GM21367 (cell line): ENCODE measurements around the gene MRPL51.
"Not testable (repeated sequence)": the region's sequence is repeated elsewhere in the genome, so short reads cannot be mapped to it uniquely, and the experiment has no call there.

Experiments used
- ATAC-seq: cut with Tn5 transposase; IDR thresholded peaks from one replicate; pipeline ENCODE4 v1.9.1; 2021; ENCODE audit not compliant: unreplicated experiment

Gene MRPL51

DNA sequence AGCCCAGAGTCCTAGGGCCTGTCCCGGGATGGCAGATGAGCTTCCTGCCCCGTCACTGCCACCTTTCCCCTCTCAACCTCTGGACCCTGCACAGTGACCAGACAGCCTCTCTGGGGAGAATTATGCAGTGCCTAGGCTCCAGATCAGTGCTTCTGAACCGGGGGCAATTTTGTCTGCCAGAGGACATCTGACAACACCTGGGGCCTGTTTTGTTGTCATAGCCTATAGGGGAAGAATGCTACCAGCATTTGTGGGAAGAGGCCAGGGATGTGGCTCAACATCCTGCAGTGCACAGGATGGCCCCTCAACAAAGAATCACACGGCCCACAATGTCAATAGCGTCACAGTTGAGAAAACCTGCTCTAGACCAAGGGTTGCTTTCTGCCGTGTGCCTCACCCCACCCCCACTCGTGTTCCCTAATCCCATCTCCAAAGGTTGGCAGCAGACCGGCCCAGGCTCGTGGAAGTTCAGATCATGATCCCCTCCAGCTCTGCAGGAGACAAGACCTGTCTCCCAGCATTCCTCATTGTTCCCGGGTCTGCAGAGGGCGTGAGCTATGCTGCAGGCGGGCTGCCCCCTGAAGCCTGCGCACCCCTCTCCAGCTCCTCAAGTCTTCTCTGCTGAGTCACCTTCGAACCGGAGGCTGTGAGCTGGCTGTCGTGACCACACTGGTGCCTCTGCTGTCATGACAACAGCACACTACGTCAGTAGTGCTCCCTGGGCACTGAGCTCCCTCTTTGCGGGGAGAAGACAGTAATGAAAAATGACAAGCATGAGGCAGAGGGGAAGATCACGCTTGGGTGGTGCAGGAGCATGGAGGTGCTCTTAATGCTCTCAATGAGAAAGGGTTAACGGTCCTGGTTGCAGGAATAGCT, 39.2 kb upstream of the MRPL51 start:
- ATAC-seq, result no peak

DNA sequence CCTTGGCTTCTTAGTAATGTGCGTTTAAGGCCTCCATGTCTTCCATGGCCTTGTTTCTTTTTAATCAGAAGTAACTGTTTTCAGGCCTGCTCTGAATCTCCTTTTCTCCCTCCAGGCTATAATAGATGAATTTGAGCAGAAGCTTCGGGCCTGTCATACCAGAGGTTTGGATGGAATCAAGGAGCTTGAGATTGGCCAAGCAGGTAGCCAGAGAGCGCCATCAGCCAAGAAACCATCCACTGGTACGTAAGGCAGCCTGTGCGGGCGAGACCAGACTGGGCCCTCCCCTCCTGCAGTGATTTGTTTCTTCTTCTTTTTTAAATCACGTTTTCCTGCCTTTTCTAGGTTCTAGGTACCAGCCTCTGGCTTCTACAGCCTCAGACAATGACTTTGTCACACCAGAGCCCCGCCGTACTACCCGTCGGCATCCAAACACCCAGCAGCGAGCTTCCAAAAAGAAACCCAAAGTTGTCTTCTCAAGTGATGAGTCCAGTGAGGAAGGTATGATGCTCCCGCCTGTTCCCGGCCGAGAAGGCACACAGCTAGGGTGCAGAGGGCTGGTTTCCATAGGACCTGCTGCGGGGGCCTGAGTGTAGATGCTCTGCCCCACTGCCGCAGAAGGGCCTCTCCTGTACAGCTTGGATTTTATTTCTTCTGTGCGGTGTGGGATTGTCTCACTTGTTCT, 37.7 kb upstream of the MRPL51 start:
- ATAC-seq, result no peak

DNA sequence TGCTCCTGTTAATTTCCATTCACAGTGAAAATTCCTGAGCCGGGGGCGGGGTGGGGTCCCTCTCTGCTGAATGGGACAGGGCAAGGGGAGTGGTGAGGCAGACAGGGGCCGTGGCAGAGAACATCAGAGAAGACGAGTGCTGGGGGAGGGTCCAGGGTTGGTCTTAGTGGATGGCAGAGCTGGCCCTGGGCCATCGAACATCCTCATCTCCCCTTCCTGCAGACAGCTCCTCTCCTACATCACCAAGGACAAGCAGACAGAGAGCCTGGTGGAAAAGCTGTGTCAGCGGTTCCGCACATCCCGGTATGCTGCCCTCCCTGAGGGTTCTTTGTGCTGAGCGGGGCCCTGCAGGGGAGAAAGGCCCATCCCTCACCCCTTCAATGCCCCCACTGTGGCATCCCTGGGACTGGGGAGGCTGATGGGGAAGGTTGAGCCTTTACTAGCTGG, 36.3 kb upstream of the MRPL51 start:
- ATAC-seq, result no peak

DNA sequence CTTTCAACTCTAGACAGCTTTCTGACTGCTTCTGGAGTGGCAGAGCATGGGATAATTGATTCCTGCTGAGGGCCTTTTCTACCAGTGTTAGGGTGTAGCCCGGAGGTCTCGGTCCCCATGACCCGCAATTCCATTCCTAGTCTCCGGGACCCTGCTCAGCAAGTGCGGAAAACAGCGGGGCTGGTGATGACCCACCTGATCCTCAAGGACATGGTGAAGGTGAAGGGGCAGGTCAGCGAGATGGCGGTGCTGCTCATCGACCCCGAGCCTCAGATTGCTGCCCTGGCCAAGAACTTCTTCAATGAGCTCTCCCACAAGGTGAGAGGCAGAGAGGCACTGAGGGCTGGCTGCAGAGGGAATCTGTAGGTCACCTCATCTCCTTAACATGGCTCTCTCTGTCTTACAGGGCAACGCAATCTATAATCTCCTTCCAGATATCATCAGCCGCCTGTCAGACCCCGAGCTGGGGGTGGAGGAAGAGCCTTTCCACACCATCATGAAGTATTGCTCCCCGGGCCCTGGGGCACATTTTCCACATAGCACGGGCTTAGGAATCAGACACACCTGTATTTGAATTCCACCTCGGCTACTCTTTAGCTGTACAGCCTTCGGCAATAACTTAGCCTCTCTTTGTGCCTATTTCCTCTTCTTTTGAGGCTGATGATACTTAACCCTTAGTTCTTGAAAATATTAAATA, 35.6 kb upstream of the MRPL51 start:
- no peak for ATAC-seq

DNA sequence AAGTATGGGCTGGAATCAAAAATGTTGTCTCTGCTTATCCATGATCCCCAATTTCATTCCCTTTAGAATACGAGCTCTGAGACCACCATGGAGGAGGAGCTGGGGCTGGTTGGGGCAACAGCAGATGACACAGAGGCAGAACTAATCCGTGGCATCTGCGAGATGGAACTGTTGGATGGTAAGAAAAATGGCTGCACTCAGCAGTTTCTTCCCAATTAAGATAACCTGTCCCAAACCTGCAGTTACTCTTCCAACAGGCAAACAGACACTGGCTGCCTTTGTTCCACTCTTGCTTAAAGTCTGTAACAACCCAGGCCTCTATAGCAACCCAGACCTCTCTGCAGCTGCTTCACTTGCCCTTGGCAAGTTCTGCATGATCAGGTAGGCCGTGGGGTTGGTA, 34.6 kb upstream of the MRPL51 start:
- ATAC-seq, result no peak

DNA sequence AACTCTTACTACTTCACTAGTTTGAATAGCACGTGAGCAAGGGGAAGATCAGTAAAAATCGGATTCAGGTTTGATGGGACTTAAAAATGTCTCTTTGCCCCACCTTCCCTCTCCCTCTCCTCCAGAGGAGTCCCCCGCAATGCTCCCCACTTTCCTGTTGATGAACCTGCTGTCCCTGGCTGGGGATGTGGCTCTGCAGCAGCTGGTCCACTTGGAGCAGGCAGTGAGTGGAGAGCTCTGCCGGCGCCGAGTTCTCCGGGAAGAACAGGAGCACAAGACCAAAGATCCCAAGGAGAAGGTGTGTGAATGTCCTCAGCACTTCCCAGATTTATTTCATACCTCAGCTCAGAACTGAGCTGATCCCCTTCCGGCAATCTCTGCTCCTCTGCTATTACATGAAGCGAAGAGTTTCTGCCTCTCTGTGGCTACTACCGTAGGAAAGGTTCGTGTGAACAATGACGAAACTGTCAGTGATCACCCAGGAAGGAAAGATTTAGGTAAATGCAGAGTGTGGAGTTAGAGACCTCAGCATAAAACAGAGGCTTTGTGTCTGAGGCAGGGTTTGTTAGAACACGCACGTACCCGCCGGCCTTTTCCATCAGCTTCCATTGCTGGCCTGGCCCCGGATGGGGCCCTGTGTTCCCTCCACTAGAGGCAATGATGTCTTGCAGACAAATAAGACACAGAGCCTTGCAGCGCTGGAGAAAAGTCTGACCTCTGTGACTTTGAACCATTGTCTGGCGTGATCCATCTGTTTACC, 33.9 kb upstream of the MRPL51 start:
- no peak for ATAC-seq

DNA sequence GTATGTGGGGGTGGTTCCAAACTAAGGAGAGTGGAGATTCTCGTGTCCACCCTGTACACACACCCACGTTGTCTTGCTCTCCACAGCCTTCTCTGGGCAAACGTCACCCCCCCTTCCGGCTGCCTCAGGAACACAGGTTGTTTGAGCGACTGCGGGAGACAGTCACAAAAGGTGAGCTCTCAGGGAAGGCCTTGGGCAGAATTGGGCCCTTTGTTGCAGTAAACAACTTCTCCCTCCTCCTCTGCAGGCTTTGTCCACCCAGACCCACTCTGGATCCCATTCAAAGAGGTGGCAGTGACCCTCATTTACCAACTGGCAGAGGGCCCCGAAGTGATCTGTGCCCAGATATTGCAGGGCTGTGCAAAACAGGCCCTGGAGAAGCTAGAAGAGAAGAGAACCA, 33.1 kb upstream of the MRPL51 start:
- no peak for ATAC-seq

DNA sequence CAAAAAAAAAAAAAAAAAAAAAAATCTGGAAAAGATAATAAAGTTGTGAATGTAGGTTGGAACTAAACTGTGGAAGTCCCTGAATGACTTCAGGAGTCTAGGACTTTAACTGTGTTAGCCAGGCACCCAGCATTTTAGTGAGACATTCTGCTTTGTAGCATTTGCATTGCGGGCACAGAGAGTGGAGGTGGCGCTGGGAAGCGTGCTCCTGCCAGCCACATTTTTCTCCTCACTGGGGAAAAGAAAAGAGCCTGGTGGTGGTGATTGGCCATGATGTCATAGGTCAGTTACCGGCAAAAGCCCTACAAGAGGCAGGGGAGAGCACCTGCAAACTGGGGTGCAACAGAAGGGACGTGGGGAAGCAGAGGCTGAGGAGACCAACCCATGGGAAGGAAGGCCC, 31.6 kb upstream of the MRPL51 start:
- no peak for ATAC-seq

DNA sequence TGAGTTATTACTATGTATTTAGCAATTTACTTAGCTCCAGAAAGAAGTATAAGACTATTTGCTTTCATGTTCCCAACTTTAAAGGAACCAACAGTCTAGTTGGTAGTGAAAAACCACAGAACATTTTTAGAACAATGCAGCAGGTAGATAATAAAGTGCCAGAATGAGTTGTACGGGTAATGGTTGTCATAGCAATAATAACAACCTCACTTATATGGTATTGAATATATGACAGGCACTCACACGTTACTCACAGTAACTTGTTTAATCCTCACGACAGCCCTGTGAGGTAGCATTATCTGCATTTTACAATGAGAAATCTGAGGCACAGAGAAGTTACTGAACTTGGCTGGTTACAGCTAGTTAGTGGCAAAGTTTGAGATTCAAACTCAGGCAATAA, 30.6 kb upstream of the MRPL51 start:
- no peak for ATAC-seq

DNA sequence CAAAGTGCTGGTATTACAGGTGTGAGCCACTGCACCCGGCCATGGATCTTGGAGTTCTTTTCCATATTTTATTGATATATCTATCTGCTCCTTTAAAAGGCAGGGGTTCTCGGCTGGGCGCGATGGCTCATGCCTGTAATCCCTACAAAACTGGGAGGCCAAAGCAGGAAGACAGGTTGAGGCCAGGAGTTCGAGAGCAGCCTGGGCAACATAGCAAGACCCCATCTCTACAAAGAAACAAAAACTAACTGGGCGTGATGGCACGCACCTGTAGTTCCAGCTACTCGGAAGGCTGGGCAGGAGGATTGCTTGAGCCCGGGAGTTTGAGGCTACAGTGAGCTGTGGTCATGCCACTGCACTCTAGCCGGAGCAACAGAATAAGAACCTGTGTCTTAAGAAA, 29.1 kb upstream of the MRPL51 start:
- ATAC-seq, result no peak

DNA sequence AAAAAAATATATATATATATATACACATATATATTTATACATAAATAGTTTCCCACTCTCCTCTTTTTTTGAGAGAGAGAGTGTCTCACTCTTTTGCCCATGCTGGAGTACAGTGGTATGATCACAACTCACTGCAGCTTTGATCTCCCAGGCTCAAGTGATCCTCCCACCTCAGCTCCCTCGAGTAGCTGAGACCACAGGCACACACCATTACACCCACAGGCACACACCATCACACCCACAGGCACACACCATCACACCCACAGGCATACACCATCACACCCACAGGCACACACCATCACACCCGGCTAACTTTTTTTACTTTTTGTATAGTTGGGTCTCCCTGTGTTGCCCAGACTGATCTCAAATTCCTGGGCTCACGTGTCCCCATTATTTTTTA, 27.1 kb upstream of the MRPL51 start:
- ATAC-seq, result no peak

DNA sequence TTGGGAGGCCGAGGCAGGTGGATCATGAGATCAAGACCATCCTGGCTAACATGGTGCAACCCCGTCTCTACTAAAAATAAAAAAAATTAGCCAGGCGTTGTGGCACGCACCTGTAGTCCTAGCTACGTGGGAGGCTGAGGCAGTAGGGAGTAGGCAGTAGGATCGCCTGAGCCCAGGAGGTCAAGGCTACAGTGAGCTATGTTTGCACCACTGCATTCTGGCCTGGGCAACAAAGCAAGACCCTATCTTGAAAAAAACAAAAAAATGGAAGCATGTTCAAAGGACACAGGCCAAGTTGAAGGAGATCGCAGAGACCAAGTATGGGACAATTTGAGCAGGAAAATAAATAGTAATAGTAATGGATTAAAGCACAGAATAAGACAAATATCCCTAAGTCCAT, 15.0 kb upstream of the MRPL51 start:
- no peak for ATAC-seq

DNA sequence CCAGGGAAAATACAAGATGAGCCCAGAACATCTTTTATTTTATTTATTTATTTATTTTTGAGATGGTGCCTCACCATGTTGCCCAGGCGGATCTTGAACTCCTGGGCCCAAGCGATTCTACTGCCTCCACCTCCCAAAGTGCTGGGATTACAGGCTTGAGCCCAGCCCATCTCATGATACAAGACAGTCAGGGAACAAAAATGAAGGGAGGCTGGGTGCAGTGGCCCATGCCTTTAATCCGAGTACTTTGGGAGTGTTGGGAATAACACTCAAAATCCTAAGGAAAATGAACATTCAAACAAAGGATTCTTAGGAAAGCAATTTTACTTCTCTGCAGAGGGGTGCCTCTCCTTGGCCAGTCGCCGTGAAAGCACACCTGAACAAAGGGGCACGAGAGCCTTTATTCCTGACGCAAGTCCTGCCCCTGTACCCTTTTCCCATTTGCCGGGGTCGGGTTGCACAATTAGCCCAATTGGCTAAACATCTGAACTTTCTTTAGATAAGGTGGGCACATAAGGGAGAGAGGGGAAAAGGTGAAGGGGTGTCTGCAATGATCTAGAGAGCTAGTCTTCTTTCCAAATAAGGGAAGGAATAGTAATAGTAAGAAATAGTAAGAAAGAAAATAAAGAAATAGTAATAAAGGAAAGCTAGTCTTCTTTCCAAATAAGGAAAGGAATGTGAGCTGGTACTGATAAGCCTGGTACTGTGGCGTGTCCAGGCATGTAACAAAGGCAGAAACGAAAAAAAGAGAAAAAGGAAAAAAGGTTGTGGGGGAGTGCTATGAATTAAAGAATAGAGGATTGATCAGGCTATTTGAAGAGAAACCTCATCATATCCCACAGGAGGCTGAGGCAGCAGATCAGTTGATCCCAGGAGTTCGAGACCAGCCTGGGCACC, 14.3 kb upstream of the MRPL51 start:
- no peak for ATAC-seq

DNA sequence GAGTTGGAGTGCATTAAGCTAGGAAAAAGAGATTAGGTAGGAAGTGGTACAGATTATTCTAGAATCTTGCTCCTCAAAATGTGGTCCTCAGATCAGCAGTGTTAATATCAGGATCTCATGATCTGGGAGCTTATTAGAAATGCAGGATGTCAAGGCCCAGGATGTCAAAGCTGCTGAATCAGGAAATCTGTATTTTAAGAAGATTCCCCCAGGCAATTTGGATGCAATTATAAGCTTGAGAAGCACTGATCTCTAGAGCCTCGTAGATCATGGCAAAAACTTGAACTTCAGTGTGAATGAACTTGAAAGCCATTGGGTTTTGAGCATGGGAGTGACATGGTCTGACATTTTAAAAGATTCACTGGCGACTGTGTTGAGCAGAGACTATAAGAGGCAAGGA, 7.4 kb upstream of the MRPL51 start:
- no peak for ATAC-seq

DNA sequence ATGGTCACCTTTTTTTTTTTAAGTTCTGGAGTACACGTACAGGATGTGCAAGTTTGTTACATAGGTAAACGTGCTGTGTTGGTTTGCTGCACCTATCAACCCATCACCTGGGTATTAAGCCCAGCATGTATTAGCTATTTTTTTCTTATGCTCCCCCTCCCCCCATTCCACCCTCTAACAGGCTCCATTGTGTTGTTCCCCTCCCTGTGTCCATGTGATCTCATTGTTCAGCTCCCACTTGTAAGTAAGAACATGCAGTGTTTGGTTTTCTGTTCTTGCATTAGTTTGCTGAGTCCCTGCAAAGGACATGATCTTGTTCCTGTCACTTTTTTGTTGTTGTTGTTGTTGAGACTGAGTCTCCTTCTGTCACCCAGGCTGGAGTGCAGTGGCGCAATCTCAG, 4.2 kb upstream of the MRPL51 start:
- ATAC-seq, result not testable (repeated sequence)

DNA sequence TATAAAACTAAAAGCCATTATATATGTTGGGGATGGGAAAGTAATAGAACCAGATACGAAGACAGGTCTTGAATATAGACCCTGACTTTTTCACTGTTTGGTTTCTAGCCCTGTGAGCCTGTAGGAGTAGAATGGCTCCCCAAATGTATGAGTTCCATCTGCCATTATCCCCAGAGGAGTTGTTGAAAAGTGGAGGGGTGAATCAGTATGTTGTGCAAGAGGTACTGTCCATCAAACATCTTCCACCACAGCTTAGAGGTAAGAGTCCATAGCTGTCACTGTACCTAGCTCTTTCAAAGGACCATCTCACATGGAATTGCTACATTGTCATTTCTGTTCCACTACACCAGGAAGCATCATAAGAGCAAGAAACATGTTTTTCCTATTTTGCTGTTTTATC, 1.9 kb upstream of the MRPL51 start:
- no peak for ATAC-seq

DNA sequence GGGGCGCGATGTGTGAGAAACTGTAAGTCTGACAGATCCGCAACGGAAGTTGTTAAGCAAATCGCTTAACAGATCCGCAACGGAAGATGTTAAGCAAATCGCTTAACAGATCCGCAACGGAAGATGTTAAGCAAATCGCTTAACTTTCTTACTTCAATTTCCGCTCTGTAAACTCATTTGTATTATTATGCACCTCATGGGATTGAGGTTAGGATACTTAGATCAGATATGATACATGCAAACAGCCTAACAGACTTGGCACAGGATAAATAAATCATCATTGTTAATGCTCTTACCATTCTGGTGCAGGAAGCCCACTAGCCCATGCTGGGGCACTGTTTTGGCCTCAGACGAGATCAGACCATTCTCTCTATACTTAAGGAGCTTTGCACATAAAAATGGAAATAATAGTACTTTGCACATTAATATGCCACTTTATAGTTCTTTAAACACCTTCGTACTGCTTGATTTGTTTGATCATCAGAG, 1.2 kb upstream of the MRPL51 start:
- no peak for ATAC-seq

DNA sequence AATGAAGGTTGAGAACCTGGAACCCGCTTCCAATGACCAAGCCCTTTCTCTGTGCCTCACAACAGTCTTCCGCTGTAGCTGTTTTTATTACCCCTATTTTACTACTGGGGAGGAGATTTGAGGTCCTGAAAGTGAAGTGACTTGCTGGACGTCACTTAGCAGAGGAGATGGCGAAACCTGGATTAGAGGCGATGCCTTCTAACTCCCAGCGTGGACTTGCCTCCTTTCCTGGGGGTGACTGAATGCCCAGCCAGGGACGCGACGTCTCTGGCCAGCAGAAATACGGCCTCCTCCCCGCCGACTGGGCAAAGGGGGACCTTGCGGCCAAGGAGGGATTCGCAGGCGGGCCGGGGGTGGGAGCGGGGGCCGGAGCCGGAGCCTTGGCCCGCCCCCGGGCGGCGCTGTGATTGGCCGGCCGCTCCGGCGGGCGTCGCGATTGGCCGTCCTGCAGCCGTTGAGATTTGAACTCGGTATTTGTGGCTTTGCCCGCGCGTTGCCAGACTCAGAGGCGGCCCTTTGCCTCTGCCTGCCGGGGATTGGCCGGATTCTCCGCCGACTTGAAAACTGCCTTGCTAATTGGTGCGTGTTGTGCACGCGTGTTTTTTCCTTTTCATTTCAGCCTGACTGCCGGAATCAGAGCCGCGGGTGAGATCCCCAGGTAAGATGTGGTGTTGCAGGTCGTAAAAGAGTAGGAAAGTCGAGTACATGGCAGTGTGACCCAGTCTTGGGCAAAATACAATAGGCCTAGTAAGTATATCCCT, 615 bp upstream of the MRPL51 start, which contains the start of gene NCAPD2:
Gene NCAPD2, plus strand, starts transcription at position 606 of the 761 bp plus-strand sequence. CDS start 997 bp downstream, outside the sequence.
- ATAC-seq, result peak; percentile 76

DNA sequence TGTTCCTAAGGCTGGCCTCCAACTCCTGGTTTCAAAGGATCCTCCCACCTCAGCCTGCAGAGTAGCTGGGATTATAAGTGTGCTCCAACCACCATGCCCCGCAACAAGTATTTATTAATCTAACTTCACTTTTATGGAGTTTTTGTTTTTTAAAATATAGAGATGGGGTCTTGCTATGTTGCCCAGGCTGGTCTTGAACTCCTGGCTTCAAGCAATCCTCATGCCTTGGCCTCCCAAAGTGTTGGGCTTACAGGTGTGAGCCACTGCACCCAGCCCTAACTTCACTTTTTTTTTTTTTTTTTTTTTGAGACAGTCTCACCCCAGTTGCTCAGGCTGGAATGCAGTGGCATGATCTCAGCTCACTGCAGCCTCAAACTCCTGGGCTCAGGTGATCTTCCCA, 2.4 kb downstream of the MRPL51 start:
- ATAC-seq, result not testable (repeated sequence)
